ENCODE measurements around the gene PRDM8. TPM values are rescaled to one million over a fixed set of nuclear protein-coding genes. Genes with fewer than 3 reads are reported as not detected.

Gene PRDM8
- total RNA-seq, 4 donors from 2014 or later, result 1.3 to 5.4 (median 2.4) TPM

GRCh38 chr4:80204433-80205011 lies 7.2 kb downstream of the PRDM8 start:
- H3K4me1 ChIP-seq, result peaks cover 8 to 14% of the 10 kb centered on the region in 2 donors
- intact Hi-C loops (cut with DNase I), result no loop called here

GRCh38 chr4:80206111-80206510 lies 8.8 kb downstream of the PRDM8 start:
- H3K27me3 ChIP-seq, result peaks cover 15% of the 10 kb centered on the region
- TF ChIP-seq POLR2A (IDR thresholded peaks at IDR 0.05) (no peak), CTCF (IDR thresholded peaks at IDR 0.05) (no peak)
- no peaks in the 10 kb centered on the region for H3K9me3 ChIP-seq
- H3K4me3 ChIP-seq (replicated peaks in 1 of 3), result no peak overlapping the region
- intact Hi-C loops (cut with DNase I), result no loop called here
- no peaks in the 10 kb centered on the region for H3K36me3 ChIP-seq
- H3K27ac ChIP-seq, result no peak overlapping the region
- peaks cover 8 to 14% of the 10 kb centered on the region in 2 donors for H3K4me1 ChIP-seq
- WGBS, 2 donors, result 93 to 95% methylated on average over 9 of the region's 9 CpGs
- DNase-seq, result no peak

More at GRCh38 chr4:80204433-80205011, 7.2 kb downstream of the PRDM8 start:
- no peak for TF ChIP-seq CTCF (IDR thresholded peaks at IDR 0.05)
- no peak for TF ChIP-seq POLR2A (IDR thresholded peaks at IDR 0.05)
- peaks cover 22% of the 10 kb centered on the region for H3K27me3 ChIP-seq
- no peaks in the 10 kb centered on the region for H3K36me3 ChIP-seq
- no peaks in the 10 kb centered on the region for H3K9me3 ChIP-seq
- WGBS, 2 donors, result 84 to 96% methylated on average over 5 of the region's 5 CpGs
- DNase-seq, result no peak
- no peak overlapping the region for H3K27ac ChIP-seq
- H3K4me3 ChIP-seq (replicated peaks in 1 of 3), result no peak overlapping the region

GRCh38 chr4:80206521-80207171 lies 9.3 kb downstream of the PRDM8 start:
- no peak overlapping the region for H3K4me3 ChIP-seq (replicated peaks in 1 of 3)
- TF ChIP-seq POLR2A (IDR thresholded peaks at IDR 0.05), result no peak
- no peak for TF ChIP-seq CTCF (IDR thresholded peaks at IDR 0.05)
- H3K9me3 ChIP-seq, result no peaks in the 10 kb centered on the region
- H3K4me1 ChIP-seq, result peaks cover 8 to 14% of the 10 kb centered on the region in 2 donors
- H3K27me3 ChIP-seq, result peaks cover 15% of the 10 kb centered on the region
- peak in 1 of 2 donors; percentile 1 for DNase-seq
- intact Hi-C loops (cut with DNase I), result no loop called here
- no peaks in the 10 kb centered on the region for H3K36me3 ChIP-seq
- no peak overlapping the region for H3K27ac ChIP-seq
- 54 to 61% methylated on average over 17 to 19 of the region's 29 CpGs for WGBS, 2 donors

- H3K9me3 ChIP-seq, result no peaks in the 10 kb centered on the region
- intact Hi-C loops (cut with DNase I), result no loop called here
- H3K27ac ChIP-seq, result no peak overlapping the region
- peak in 1 of 2 donors; percentile 28 for DNase-seq
- peaks cover 5 to 9% of the 10 kb centered on the region in 2 donors for H3K4me1 ChIP-seq
- H3K36me3 ChIP-seq, result no peaks in the 10 kb centered on the region
- 6 to 23% methylated on average over 21 to 23 of the region's 27 CpGs for WGBS, 2 donors
- no peak for TF ChIP-seq POLR2A (IDR thresholded peaks at IDR 0.05)
- TF ChIP-seq CTCF (IDR thresholded peaks at IDR 0.05), result no peak
- peaks cover 15% of the 10 kb centered on the region for H3K27me3 ChIP-seq
- no peak overlapping the region for H3K4me3 ChIP-seq (replicated peaks in 1 of 3)
Observed at GRCh38 chr4:80207172-80207583, 9.9 kb downstream of the PRDM8 start.

GRCh38 chr4:80207664-80208063 lies 10.4 kb downstream of the PRDM8 start:
- no peaks in the 10 kb centered on the region for H3K36me3 ChIP-seq
- TF ChIP-seq POLR2A (IDR thresholded peaks at IDR 0.05) (no peak), CTCF (IDR thresholded peaks at IDR 0.05) (no peak)
- peaks cover 5 to 6% of the 10 kb centered on the region in 2 donors for H3K4me1 ChIP-seq
- H3K9me3 ChIP-seq, result no peaks in the 10 kb centered on the region
- DNase-seq, result no peak
- no peak overlapping the region for H3K27ac ChIP-seq
- intact Hi-C loops (cut with DNase I), result no loop called here
- 55 to 61% methylated on average over 10 of the region's 10 CpGs for WGBS, 2 donors
- no peak overlapping the region for H3K4me3 ChIP-seq (replicated peaks in 1 of 3)
- peaks cover 15% of the 10 kb centered on the region for H3K27me3 ChIP-seq

All from thyroid gland (tissue), 4 donors.